ENCODE data around the gene VTN.

The VTN gene

GRCh38 chr17:28395968-28396367, 25.9 kb upstream of the VTN start:
- no peak for DNase-seq (ENCODE audit: low read depth)

- no peak for DNase-seq (ENCODE audit: low read depth)
Measured at GRCh38 chr17:28395426-28395825, 25.3 kb upstream of the VTN start.

DNA sequence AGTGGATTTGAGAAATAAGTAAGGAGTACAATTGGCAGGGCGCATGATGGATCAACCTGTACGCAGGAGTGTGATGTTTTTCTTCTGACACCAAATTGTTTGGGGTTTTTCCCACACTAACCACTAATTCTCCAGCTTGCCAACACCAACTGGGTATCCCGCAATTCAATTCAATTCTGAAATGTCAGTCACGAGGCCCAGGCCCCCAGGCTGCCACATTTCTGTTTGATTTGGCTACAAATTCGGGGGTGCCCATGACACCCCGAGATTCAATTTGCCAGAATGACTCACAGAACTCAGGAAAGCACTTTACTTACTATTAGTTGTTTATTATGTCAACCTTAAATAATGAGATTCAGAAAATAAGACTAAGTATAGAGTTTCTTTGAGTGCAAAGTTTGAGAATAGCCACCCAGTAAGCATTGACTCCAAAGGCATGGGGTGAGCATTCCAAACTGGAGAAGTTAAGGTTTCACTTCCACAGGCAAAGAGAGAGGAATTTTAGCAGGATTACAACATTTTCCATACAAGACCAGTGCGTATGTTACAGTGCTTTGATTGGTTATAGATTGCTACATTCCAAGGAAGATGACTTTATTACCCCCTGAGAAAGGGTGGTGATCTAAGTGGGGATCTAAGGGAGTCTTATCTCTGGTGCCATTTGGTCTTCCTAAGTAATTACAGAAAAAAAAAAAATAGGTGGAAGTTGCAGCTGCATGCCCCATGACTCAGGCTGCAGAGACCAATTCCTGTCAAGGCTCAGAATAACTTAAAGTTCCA, 24.4 kb upstream of the VTN start:
- no peak for DNase-seq (ENCODE audit: low read depth)

- DNase-seq (ENCODE audit: low read depth) = no peak
Measured at GRCh38 chr17:28392491-28392890, 22.4 kb upstream of the VTN start.

- DNase-seq (ENCODE audit: low read depth) = no peak
Measured at GRCh38 chr17:28391401-28391800, 21.3 kb upstream of the VTN start.

DNA sequence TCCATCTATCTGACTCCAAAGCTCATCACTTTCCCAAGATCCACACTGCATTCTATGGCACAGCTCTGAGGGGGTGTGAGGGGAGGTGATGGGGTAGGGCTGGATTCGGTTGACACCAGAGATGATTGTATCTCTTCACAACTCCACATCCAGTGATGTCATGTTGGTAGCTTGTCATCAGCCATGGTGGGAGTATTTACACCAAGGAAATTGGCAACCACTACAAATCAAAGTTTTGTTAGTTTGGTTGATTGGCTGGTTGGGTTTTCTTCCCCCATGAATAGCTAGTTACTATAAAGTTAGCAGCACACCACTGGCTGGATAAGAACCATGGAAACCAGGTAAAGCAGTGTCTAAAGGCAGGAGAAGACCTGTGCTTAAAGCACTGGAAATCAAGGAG, 20.9 kb upstream of the VTN start:
- DNase-seq (ENCODE audit: low read depth) = no peak

DNA sequence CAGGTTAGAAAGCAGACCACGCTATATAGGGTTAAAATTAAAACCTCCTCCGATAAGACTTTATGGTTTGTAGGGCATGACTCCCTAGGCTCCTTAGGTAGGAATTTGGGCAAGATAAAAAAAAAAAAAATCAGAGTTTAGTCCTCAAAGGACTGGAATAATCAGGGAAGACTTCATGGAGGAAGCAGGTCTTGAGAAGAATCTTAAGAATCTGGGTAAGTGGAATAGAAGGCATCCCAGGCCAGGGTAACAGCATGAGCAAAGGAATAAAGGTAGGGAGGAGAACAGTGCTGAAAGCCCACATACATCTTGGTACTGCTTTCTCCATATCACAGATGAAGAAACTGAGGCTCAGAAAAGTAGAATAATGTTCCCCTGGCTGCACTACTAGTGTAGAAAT, 20.5 kb upstream of the VTN start:
- no peak for DNase-seq (ENCODE audit: low read depth)

DNA sequence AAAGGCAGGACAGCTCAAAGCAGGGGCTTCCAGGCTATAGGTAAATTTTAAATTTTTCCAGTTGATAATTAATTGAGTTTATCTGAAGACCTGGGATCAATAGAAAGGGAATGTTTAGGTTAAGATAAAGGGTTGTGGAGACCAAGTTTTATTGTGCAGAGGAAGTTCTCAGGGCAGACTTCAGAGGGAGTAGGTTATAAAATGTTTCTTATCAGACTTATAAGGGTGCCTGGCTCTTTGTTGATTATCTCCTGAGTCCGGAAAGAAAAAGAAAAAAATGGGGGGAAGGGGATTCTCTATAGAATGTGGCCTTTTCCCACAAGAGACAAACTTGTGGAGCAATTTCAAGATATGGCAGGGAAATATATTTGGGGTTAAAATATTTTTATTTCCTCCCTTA, 20.0 kb upstream of the VTN start:
- DNase-seq (ENCODE audit: low read depth) = no peak

GRCh38 chr17:28388106-28388505, 18.0 kb upstream of the VTN start:
- no peak for DNase-seq (ENCODE audit: low read depth)

- no peak for DNase-seq (ENCODE audit: low read depth)
Measured at GRCh38 chr17:28386391-28386790, 16.3 kb upstream of the VTN start.

- DNase-seq (ENCODE audit: low read depth) = no peak
Measured at GRCh38 chr17:28385406-28385805, 15.3 kb upstream of the VTN start.

DNA sequence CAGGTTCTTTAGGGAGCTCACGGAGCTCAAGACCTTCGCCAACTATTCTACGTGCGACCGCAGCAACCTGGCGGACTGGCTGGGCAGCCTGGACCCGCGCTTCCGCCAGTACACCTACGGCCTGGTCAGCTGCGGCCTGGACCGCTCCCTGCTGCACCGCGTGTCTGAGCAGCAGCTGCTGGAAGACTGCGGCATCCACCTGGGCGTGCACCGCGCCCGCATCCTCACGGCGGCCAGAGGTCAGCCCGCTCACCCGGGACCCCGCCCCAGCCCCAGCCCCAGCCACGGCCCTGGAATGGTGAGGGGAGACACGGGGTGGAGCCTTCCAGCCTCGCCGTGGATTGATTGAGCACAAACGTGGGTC, 14.9 kb upstream of the VTN start:
- no peak for DNase-seq (ENCODE audit: low read depth)

DNA sequence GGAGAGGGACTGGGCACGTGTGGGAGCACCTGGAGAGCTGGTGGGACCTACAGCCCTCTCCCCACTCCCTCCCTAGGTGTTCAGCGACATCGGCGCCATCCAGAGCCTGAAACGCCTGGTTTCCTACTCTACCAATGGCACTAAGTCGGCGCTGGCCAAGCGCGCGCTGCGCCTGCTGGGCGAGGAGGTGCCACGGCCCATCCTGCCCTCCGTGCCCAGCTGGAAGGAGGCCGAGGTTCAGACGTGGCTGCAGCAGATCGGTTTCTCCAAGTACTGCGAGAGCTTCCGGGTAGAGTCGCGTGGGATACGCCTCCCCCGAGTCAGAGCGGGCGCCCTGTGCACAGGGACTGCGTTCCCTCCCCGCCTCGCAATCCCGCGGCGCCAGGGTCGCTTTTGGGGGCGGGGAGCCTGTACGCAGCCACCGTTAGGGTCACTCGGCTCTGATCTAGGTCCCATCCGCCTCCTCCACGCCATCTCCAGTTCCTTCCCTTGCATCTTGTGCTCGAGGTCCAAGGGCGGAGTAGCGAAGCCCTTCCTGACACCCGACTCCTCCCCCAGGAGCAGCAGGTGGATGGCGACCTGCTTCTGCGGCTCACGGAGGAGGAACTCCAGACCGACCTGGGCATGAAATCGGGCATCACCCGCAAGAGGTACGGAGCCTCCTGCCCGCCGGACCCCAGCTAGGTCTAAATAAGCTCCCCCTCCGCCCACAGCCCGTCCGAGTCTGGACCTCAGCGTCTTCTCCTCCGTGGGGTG, 14.4 kb upstream of the VTN start:
- peak; percentile 47 for DNase-seq (ENCODE audit: low read depth)

GRCh38 chr17:28381141-28381825, 11.2 kb upstream of the VTN start:
- no peak for DNase-seq (ENCODE audit: low read depth)

GRCh38 chr17:28379814-28380801, 10.0 kb upstream of the VTN start:
- no peak for DNase-seq (ENCODE audit: low read depth)

DNA sequence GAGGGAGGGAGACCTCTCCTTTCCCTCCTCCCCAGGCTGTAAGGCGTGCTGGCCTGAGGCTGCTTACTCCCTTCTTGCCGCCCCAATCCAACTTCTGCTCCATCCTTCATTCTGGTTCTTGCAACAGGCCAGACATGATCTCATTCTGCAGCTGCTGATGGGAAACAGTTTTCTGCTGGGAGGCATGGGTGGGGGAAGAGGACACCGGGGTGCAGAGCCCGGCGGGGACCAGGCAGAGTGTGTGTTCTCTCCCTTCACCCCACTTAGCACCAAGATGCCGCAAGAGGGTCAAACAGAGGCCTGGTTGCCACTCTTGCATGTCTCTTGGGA, 2.8 kb upstream of the VTN start:
- DNase-seq (ENCODE audit: low read depth) = no peak

GRCh38 chr17:28372203-28372944, 2.3 kb upstream of the VTN start:
- DNase-seq (ENCODE audit: low read depth) = no peak

DNA sequence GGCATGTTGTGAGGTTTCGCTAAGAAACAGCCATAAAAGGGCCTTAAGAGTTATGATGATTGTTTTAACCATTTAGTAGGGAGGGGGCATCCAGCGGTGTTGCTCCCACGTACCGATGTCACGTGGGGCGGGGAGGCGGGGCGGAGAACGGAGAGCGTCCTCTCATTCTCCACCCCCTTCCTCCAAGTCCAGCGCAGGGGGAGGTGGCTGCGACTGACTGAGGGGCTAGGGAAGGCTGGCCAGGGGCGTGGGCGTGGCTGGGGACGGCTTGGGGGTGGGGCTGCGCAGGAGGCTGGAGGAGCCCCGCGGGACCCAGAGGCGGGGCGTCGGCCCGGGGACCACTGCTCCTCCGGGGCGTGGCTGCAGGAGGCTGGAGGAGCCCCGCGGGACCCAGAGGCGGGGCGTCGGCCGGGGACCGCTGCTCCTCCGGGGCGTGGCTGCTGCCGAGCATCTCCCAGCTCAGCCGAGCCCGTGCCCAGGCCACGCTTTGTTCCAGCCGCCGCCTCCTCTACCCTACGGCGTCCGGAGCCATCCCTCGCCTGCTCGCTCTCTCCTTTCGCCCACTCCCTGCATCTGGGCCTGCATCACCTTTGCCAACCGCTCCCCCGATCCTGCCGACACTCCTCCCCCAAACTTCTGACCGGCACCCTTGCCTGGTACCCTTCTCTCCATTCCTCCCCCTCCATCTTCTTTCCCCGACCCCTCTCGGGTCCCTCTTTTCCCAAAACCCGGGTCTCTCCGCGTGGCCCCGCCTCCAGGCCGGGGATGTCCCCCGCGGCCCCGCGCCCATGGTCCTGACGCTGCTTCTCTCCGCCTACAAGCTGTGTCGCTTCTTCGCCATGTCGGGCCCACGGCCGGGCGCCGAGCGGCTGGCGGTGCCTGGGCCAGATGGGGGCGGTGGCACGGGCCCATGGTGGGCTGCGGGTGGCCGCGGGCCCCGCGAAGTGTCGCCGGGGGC, 1.4 kb upstream of the VTN start, which contains the start of gene SARM1:
Gene SARM1 (plus strand): TSS at position 450 of the 958 bp plus-strand sequence. CDS start 339 bp downstream, at position 789.
- DNase-seq (ENCODE audit: low read depth) = peak; percentile 72

- no peak for DNase-seq (ENCODE audit: low read depth)
Measured at GRCh38 chr17:28370744-28371103, 617 bp upstream of the VTN start.

- no peak for DNase-seq (ENCODE audit: low read depth)
Measured at GRCh38 chr17:28369684-28370034, 448 bp downstream of the VTN start.

Measured in activated T-cell treated with anti-CD3 and anti-CD28 coated beads for 1 hour (primary cell).